ENCODE data around the gene CPTP.
"Not testable (repeated sequence)": the region's sequence is repeated elsewhere in the genome, so short reads cannot be mapped to it uniquely, and the experiment has no call there.

Gene CPTP

DNA sequence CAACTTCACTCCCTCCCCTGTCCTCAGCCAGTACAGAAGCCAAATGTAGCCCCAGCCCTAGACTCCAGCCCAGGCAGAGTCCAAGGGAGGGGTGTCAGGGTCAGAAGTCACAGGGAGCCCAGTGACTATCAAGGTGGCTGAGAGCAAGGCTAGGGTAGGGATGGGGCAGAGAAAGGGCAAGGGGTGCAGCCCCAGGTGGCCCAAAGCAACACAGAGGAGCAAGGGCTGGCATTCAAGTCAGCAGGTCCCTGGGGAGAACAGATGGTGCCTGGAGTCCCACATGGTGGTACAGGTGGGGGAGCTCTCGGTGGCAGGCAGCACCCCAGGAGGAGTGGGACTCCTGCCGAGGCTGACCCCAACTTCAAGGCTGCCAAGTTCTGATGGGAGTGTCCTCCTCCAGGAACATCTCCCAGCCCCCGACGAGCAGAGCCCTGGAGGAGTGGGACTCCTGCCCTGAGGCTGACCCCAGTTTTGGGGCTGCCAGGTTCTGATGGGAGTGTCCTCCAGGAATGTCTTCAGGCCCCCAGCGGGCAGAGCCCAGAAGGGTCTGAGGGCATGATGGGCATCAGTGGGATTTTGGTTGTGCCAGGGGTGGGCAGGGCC lies 28.3 kb downstream of the CPTP start:
- no peak for DNase-seq

DNA sequence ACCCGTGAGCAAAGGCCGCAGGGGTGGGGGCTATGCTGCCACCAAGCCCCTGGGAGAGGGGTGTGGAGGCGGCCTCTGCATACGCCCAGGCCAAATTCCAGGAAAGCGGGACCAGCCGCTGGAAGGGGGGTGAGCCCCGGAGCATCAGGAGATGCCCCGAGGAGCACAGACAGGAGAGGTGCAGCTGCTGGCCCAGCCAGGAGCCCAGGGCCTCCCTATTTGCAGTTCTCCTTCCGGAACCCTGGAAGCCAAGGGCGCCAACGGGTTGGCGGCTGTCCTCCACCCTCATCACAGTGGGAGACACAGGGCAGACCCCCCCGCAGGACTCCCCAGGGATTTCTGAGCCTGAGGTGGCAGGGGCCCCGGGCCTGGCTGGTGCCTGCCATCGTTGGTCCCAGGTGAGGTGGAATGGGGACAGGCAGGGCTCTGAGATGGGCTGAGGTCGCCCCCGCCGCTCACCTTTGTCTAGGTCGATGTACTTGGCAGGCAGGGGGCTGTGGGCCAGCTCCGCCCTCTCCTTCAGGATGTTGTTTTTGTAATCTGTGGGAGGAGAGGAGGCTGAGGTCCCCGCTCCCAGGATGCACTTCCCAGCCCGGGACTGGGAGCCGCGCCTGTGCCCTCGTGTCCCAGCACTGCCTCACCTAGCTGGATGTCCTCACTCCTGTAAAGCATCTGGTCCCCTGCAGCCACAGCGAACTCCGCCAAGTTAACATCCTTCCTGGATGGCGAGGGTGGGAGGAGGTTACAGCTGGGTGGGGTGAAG lies 29.0 kb downstream of the CPTP start:
- no peak for DNase-seq

DNA sequence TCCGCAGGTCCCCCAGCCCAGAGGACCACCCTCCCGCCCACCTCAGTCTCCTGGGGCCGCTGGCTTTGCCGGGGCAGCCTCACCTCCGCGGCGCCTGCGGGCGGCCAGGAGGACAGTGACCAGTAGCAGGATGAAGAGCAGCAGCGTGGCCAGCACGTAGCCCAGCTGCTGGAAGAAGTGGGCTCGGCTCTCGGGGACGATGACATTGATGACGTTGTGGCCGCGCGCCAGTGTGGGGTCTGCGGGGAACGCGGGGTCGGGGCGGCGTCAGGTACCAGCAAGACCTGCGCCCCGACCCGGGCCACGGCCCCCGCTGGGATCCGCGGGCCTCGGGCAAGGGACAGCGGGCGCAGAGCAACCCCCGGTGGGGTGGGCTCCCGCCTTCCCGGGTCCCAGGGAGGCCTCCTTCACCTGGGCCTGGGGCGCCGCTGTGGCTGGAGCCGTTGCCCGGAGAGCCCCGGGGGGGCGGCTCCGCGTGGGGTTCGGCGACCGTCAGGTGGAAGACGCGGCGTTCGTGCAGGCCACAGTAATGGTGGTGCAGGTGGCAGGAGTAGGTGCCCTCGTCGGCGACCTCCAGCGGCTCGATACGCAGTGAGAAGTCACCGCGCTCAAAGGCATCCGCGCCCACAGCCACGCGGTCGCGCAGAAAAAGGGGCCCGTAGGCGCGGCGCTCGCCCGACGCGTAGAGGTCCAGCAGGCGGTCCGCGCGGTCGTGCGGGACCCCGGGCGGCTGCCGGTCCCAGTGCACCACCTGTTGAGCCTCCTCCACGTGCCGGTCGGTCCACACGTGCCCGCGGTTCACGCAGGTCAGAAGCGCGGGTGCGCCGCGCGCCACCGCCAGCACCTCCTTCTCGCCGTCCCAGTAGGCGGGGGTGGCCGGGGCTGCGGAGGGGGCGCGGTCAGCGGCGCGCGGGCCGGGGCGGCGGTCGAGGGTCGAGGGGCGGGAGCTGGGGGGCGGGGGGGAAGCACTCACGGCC lies 30.0 kb downstream of the CPTP start:
- no peak for DNase-seq

DNA sequence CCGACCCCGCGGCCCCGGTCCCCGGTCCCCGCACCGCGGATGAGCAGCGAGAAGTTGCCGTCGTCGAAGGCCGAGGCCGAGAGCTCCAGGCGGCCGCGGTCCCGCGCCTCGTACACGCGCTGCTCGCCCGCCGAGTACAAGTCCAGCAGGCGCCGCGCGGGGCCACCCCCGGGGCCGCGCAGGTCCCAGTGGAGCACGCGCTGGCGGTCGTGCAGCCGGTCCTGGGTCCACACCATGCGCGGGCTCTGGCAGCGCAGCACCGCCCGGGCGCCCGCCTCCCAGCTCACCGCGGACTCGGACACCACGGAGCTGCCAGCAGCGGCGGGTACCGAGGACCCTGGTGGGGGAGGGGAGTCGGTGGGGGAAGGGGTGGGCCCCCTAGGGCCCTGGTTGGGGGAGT lies 30.8 kb downstream of the CPTP start:
- no peak for DNase-seq

GRCh38 chr1:1356166-1356795 lies 31.7 kb downstream of the CPTP start:
- no peak for DNase-seq

DNA sequence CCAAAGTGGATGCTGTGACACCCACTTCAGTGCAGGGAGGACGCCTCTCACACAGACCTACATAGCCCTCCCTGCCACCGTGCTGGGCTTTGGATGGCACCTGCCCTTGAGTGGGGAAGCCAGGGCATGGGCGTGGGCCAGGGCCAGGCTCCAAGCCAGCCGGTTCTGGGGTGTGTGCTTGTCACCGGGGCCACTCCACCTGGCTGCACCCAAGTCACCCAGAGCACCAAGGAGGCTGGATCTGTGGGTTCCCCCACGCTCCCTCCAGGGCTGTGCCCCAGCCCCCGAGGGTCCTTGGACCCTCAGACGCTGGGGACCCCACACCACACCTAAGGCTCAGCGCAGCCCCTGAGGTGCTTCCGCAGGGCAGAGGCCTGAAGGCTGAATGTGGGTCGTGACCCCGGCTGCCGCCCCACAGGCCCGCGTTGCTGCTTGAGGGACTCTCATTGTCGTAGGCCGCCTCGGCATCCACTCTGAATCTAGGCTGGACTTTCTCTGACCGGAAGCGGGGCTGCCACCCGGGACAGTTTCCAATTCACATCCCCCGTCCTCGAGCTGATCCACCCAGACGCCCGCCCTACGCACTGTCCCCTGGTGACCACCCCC lies 32.3 kb downstream of the CPTP start:
- DNase-seq = no peak

- DNase-seq = no peak
These were observed 33.4 kb downstream of the CPTP start for GRCh38 chr1:1357871-1358432.

DNA sequence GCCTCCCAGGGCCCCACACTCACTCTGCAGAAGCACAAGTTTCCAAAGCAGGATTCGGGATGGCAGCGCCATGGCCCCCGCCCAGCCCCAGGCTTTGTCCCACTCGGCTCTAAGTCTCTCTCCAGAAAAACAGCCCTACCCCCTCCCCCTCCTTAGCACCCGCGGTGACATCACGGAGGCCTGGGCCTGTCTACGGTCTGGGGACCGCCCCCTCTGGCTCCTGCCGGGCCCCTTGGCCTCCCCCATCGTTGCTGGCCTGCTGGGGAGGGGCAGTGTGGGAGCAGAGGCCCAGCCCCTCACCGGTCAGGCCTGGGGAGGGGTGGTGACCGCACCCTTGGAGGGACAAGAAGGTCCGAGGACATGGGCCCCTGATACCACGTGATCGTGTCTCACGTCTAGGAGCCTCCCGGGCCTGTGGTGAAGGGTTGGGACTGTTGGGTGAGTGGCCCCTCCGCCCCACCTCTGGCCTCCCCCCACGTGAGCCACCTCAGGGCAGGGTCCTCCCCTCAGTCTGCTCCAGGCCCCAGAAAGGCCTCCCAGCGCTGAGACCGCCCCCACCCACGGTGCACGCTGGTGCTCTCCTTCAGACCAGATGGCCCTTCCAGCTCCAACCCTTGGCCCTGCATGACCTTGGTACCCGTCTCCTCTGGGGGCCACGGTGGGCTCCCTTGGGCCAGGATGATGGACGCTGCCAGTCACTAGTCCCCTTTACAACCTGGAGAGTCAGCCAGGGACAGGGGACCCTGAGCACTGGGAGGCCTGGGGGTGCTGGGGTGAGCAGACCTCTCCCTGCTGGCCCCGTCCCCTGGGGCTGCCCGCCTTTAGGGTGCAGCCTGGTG lies 34.0 kb downstream of the CPTP start, which contains the start of gene MXRA8:
TSS of gene MXRA8 (minus strand) at position 123 of the 839 bp plus-strand sequence. CDS start at position 72, 51 bp downstream.
- DNase-seq = no peak

- no peak for DNase-seq
These were observed 34.7 kb downstream of the CPTP start for GRCh38 chr1:1359308-1359663.

- DNase-seq = no peak
These were observed 35.3 kb downstream of the CPTP start for GRCh38 chr1:1359664-1360468.

- no peak for DNase-seq
These were observed 36.0 kb downstream of the CPTP start for GRCh38 chr1:1360506-1361169.

- no peak for DNase-seq
These were observed 36.8 kb downstream of the CPTP start for GRCh38 chr1:1361233-1361981.

DNA sequence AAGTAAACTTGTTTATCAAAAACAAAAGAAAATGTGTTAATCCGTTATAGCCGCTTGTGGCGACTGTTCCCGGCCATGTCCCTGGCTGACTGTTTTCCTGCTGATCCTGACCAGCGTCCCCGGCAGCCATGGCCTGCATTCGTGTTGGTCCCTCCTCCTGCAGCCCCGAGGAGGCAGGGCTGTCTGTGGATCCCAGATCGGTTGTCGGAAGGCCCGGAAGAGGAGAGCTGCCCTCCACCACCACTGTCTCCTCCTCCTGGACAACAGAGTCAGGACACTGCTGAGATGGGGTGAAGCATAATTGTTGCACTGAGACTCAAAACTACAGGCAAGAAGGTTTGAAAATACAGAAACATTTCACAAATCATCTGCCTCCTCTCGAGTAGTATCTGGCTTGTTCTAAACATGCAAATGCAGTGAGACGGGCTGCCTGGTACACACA lies 37.4 kb downstream of the CPTP start:
- DNase-seq = no peak

DNA sequence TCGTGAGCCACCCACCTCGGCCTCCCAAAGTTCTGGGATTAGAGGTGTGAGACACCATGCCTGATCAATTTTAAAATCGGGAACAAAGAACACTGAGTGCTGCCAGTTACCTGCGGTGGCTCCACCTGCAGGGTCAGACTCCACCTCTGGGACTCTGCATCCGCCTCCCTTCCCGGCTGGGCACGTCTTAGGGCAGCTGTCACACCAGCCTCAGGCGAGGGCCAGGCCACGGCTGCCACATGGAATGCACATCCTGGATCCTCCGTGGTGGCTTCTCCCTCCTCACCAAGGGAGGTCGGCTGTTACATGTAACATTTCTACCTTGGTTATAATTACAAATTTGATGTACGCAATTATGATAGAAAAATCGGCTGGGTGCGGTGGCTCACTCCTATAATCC lies 39.7 kb downstream of the CPTP start:
- DNase-seq = no peak

GRCh38 chr1:1365875-1366698 lies 41.5 kb downstream of the CPTP start:
- DNase-seq = no peak

GRCh38 chr1:1366699-1367066 lies 42.1 kb downstream of the CPTP start:
- DNase-seq = no peak

GRCh38 chr1:1367315-1367714 lies 42.7 kb downstream of the CPTP start:
- no peak for DNase-seq

- DNase-seq = not testable (repeated sequence)
These were observed 45.5 kb downstream of the CPTP start for GRCh38 chr1:1370094-1370493.
